Coronary artery (tissue), 2 donors: ENCODE measurements around the gene ZNF789.

Experiments
- DNase-seq: peaks from one replicate; pipeline ENCODE4 v3.0.0-alpha.2; 2017; ENCODE audit warnings: low spot score
- H3K27ac ChIP-seq, 2 donors: fragments of 200-600 bp; sonication (generic); one replicate each; pipeline ENCODE4 v1.5.1; 2016 to 2019
- H3K4me3 ChIP-seq: fragments of 200-600 bp; sonication (generic); 2 replicates; pipeline ENCODE4 v1.5.1; 2016; ENCODE audit warnings: mild to moderate bottlenecking, moderate library complexity
- CTCF ChIP-seq: fragments of 200-600 bp; sonication (generic); IDR thresholded peaks from one replicate; pipeline ENCODE4 v1.5.1; 2019; ENCODE audit warnings: antibody characterized with exemption

ZNF789 gene

GRCh38 chr7:99437946-99438572 is 34.6 kb upstream of the ZNF789 start:
- DNase-seq: no peak
- peak overlapping the region; percentile 96 for H3K4me3 ChIP-seq
- no peak for TF ChIP-seq CTCF
- peak overlapping the region; percentile 68 to 92 for H3K27ac ChIP-seq

- H3K4me3 ChIP-seq: peak within 1 kb of the TSS; percentile 96
- H3K27ac ChIP-seq: peak within 1 kb of the TSS; percentile 68 to 92
- peak; percentile 96 for DNase-seq
- TF ChIP-seq CTCF: no peak
These were observed 33.9 kb upstream of the ZNF789 start, which contains the start of the genes CPSF4 and PTCD1 for GRCh38 chr7:99438573-99439480. Gene CPSF4 (plus strand): TSS chr7:99438943. CDS start chr7:99439083, 140 bp downstream. Gene PTCD1 (minus strand): TSS chr7:99438798. CDS start chr7:99435242, 3,556 bp downstream.

- TF ChIP-seq CTCF: no peak
- no peak overlapping the region for H3K27ac ChIP-seq
- no peak for DNase-seq
- peak overlapping the region; percentile 96 for H3K4me3 ChIP-seq
These were observed 32.5 kb upstream of the ZNF789 start for GRCh38 chr7:99440195-99440594.

GRCh38 chr7:99446096-99446495 is 26.6 kb upstream of the ZNF789 start:
- DNase-seq: no peak
- Histone ChIP-seq H3K4me3 (no peak overlapping the region), H3K27ac (no peak overlapping the region)
- no peak for TF ChIP-seq CTCF

GRCh38 chr7:99447943-99448342 is 24.7 kb upstream of the ZNF789 start:
- no peak for TF ChIP-seq CTCF
- no peak for DNase-seq
- H3K27ac ChIP-seq: no peak overlapping the region
- no peak overlapping the region for H3K4me3 ChIP-seq

- TF ChIP-seq CTCF: no peak
- no peak for DNase-seq
- Histone ChIP-seq H3K4me3 (no peak overlapping the region), H3K27ac (no peak overlapping the region)
These were observed 23.8 kb upstream of the ZNF789 start for GRCh38 chr7:99448855-99449254.
